ENCODE measurements around the gene CACNG7.

The CACNG7 gene

DNA sequence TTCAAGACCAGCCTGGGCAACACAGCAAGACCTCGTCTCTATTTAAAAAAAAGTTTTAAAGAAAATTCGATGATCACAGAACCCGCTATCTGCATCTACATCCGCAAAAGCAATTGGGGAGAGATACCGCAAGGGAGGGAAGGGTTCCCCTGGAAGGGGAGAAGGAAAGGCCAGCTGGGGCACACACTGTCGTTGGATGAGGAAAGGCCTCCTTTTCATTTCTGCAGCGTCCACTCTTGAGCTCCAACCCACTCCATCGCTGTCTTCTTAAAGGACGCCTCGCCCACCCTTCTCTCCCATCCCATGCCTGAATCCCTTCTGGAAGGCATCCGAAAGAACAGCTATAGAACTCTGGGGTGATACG lies 30.3 kb upstream of the CACNG7 start:
- Histone ChIP-seq H3K36me3 (ENCODE audit: control insufficient read depth, insufficient read depth, low read length) (peaks cover 9% of the 10 kb centered on the region), H3K4me3 (ENCODE audit: insufficient read depth, low read depth, low read length, poor library complexity, severe bottlenecking) (peak overlapping the region; percentile 44), H3K27ac (ENCODE audit: insufficient read depth, low read length, poor library complexity, severe bottlenecking) (no peak overlapping the region), H3K4me1 (ENCODE audit: control insufficient read depth, insufficient read depth, low read length, poor library complexity, severe bottlenecking) (peaks cover 63% of the 10 kb centered on the region), H3K9me3 (ENCODE audit: control insufficient read depth, low read length) (no peaks in the 10 kb centered on the region), H3K27me3 (replicated peaks; ENCODE audit: control insufficient read depth, insufficient read depth, low read length, poor library complexity, severe bottlenecking) (peaks cover 38% of the 10 kb centered on the region)
- no peak for DNase-seq

DNA sequence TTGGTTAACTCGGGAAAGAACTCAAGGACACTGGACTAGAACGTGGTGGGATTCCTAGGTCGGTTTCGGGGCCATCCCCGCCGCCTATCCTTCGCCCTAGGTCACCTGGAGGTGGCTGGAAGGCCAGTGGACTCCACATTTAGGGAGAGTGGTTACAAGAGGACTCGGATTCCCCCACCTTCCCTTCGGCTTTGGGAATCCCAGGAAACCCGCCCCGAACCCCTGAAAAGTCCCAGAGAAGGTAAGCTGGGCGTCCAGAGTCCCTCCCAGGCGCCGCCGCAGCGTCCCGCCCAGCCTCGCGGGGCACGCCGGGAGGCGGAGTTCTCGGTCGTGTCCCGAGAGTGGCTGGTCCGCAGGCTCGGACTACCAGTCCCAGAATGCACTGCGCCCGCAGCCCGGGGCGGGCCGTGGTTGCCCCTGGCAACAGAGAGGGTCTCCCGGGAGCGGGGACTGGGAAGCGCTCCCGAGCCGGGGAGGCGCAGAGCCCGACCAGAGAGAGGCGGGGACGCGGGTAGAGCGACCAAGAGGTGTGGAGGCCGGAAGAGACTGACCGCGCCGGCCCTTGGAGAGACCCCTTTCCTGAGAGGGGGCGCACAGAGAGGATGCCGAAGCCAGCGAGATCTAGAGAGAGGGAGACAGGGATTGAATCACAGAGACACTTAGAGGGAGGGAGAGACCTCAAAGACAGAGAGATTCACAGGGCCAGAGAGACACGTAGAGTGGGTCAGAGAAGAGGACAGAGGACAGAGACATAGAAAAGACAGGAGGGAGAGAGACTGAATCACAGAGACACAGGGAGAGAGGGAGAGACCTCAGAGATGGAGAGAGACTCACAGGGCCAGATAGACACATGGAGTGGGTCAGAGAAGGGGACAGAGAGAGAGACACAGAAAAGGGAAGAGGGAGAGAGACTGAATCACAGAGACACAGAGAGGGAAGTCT lies 29.7 kb upstream of the CACNG7 start:
- Histone ChIP-seq H3K9me3 (ENCODE audit: control insufficient read depth, low read length) (no peaks in the 10 kb centered on the region), H3K27ac (ENCODE audit: insufficient read depth, low read length, poor library complexity, severe bottlenecking) (no peak overlapping the region), H3K4me3 (ENCODE audit: insufficient read depth, low read depth, low read length, poor library complexity, severe bottlenecking) (peak overlapping the region; percentile 44), H3K4me1 (ENCODE audit: control insufficient read depth, insufficient read depth, low read length, poor library complexity, severe bottlenecking) (peaks cover 57% of the 10 kb centered on the region), H3K27me3 (replicated peaks; ENCODE audit: control insufficient read depth, insufficient read depth, low read length, poor library complexity, severe bottlenecking) (peaks cover 43% of the 10 kb centered on the region), H3K36me3 (ENCODE audit: control insufficient read depth, insufficient read depth, low read length) (peaks cover 2% of the 10 kb centered on the region)
- DNase-seq: peak; percentile 50 to 63 (median 51)

DNA sequence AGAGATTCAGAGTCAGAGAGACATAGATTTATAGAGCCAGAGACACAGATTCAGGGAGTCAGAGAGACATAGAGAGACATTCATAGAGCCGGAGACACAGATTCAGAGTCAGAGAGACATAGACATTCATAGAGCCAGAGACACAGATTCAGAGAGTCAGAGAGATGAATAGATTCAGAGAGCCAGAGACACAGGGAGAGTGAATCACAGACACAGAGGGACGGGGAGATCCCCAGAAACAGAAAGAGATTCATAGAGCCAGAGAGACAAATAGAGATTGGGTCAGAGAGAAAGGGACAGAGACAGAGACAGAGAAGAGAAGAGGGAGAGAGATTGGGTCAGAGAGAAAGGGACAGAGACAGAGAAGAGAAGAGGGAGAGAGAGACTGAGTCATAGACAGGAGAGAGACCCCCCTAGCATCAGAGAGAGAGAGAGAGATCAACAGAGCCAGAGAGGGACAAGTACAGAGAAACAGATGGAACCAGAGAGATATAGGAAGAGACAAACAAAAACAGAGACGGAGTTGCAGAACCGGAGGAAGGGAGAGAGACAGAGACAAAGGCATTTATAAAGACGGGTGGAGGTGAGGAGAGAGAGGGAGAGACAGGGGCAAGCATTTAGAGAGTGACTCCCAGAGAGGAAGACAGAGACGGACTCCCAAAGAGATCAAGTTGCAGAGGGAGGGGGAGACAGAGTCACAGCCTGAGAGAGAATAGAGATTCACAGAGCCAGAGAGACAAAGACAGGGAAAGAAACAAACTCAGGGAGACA lies 28.2 kb upstream of the CACNG7 start:
- Histone ChIP-seq H3K9me3 (ENCODE audit: control insufficient read depth, low read length) (no peaks in the 10 kb centered on the region), H3K27ac (ENCODE audit: insufficient read depth, low read length, poor library complexity, severe bottlenecking) (no peak overlapping the region), H3K4me3 (ENCODE audit: insufficient read depth, low read depth, low read length, poor library complexity, severe bottlenecking) (no peak overlapping the region), H3K27me3 (replicated peaks; ENCODE audit: control insufficient read depth, insufficient read depth, low read length, poor library complexity, severe bottlenecking) (peaks cover 43% of the 10 kb centered on the region), H3K36me3 (ENCODE audit: control insufficient read depth, insufficient read depth, low read length) (no peaks in the 10 kb centered on the region), H3K4me1 (ENCODE audit: control insufficient read depth, insufficient read depth, low read length, poor library complexity, severe bottlenecking) (peaks cover 42% of the 10 kb centered on the region)
- no peak for DNase-seq

DNA sequence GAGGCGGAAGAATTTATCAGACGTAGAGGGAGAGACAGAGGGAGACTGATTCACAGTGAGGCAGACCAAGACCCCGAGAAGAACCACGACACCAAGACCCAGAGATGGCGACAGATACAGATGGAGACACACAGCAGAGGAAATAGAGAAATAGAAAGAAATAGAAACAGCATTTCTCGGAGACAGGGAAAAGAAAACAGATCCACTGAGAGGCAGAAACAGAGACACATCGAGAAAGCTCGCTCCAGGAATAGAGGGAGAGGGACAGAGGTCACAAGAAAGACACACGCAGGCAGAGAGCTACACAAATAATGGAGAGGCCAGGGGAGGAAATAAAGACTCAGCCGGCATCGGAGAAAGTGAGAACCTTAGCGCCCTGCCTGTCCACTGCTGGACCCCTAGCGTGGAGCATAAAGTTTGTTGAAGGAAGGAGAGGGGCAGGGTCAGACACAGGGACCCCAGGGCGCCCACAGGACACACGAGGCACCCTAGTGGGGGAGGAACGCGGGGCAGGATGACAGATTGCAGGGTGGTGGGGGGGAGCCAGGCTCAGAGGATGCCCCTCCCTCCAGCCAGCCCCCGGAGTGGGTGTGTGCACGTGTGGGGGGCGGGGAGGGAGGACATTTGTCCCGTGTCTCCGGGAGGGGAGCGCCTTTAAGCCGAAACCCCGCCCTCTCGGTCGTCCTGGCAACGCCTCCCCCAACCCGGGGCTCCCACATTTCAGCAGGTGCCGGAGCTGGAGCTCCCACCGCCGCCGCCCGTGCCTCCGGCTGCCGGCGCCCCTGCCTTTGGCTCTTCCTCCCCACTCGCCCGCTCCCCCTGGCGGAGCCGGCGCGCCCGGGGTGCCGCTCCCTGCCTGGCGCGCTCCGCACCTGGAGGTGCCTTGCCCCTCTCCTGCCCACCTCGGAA lies 27.3 kb upstream of the CACNG7 start, which contains the start of gene PRKCG:
Gene PRKCG (plus strand): TSS at position 716 of the 909 bp plus-strand sequence. CDS start 298 bp downstream, outside the sequence.
- Histone ChIP-seq H3K36me3 (ENCODE audit: control insufficient read depth, insufficient read depth, low read length) (no peaks in the 10 kb centered on the region), H3K4me3 (ENCODE audit: insufficient read depth, low read depth, low read length, poor library complexity, severe bottlenecking) (peak within 1 kb of the TSS; percentile 46), H3K27ac (ENCODE audit: insufficient read depth, low read length, poor library complexity, severe bottlenecking) (no peak within 1 kb of the TSS), H3K27me3 (replicated peaks; ENCODE audit: control insufficient read depth, insufficient read depth, low read length, poor library complexity, severe bottlenecking) (peaks cover 43% of the 10 kb centered on the region), H3K9me3 (ENCODE audit: control insufficient read depth, low read length) (no peaks in the 10 kb centered on the region), H3K4me1 (ENCODE audit: control insufficient read depth, insufficient read depth, low read length, poor library complexity, severe bottlenecking) (peaks cover 40% of the 10 kb centered on the region)
- peak; percentile 58 to 68 (median 61) for DNase-seq

DNA sequence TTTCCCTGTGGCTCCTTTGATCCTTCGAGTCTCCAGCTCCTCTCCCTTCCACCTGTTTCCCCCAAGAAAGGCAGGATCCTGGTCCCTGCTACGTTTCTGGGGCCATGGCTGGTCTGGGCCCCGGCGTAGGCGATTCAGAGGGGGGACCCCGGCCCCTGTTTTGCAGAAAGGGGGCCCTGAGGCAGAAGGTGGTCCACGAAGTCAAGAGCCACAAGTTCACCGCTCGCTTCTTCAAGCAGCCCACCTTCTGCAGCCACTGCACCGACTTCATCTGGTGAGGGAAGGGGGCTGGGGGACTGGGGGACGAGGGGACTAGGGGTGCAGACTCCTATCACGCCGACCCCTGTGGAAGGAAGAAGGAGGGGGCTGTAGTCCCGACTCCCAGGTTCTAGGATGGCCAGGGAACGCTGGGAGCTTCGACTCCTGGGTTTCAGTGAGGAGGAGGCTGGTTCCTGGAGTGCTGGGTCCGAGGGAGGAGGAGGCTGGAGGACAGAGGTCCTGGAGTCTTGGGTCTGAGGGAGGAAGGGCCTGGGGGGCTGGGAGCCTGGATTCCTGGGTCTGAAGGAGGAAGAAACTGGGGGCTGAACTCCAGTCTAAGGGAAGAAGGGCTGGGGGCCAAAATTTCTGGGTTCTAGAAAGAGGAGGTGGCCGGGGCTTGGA lies 26.6 kb upstream of the CACNG7 start:
- H3K27ac ChIP-seq (ENCODE audit: insufficient read depth, low read length, poor library complexity, severe bottlenecking): no peak overlapping the region
- peaks cover 43% of the 10 kb centered on the region for H3K27me3 ChIP-seq (replicated peaks; ENCODE audit: control insufficient read depth, insufficient read depth, low read length, poor library complexity, severe bottlenecking)
- DNase-seq: no peak
- H3K9me3 ChIP-seq (ENCODE audit: control insufficient read depth, low read length): no peaks in the 10 kb centered on the region
- H3K36me3 ChIP-seq (ENCODE audit: control insufficient read depth, insufficient read depth, low read length): no peaks in the 10 kb centered on the region
- peaks cover 33% of the 10 kb centered on the region for H3K4me1 ChIP-seq (ENCODE audit: control insufficient read depth, insufficient read depth, low read length, poor library complexity, severe bottlenecking)
- peak overlapping the region; percentile 46 for H3K4me3 ChIP-seq (ENCODE audit: insufficient read depth, low read depth, low read length, poor library complexity, severe bottlenecking)

GRCh38 chr19:53883231-53883661 lies 25.8 kb upstream of the CACNG7 start:
- H3K9me3 ChIP-seq (ENCODE audit: control insufficient read depth, low read length): no peaks in the 10 kb centered on the region
- no peak overlapping the region for H3K27ac ChIP-seq (ENCODE audit: insufficient read depth, low read length, poor library complexity, severe bottlenecking)
- peaks cover 33% of the 10 kb centered on the region for H3K4me1 ChIP-seq (ENCODE audit: control insufficient read depth, insufficient read depth, low read length, poor library complexity, severe bottlenecking)
- H3K27me3 ChIP-seq (replicated peaks; ENCODE audit: control insufficient read depth, insufficient read depth, low read length, poor library complexity, severe bottlenecking): peaks cover 43% of the 10 kb centered on the region
- DNase-seq: no peak
- no peaks in the 10 kb centered on the region for H3K36me3 ChIP-seq (ENCODE audit: control insufficient read depth, insufficient read depth, low read length)
- H3K4me3 ChIP-seq (ENCODE audit: insufficient read depth, low read depth, low read length, poor library complexity, severe bottlenecking): no peak overlapping the region

GRCh38 chr19:53883741-53884140 lies 25.3 kb upstream of the CACNG7 start:
- DNase-seq: no peak
- H3K4me1 ChIP-seq (ENCODE audit: control insufficient read depth, insufficient read depth, low read length, poor library complexity, severe bottlenecking): peaks cover 32% of the 10 kb centered on the region
- H3K4me3 ChIP-seq (ENCODE audit: insufficient read depth, low read depth, low read length, poor library complexity, severe bottlenecking): no peak overlapping the region
- H3K27ac ChIP-seq (ENCODE audit: insufficient read depth, low read length, poor library complexity, severe bottlenecking): no peak overlapping the region
- H3K9me3 ChIP-seq (ENCODE audit: control insufficient read depth, low read length): no peaks in the 10 kb centered on the region
- no peaks in the 10 kb centered on the region for H3K36me3 ChIP-seq (ENCODE audit: control insufficient read depth, insufficient read depth, low read length)
- H3K27me3 ChIP-seq (replicated peaks; ENCODE audit: control insufficient read depth, insufficient read depth, low read length, poor library complexity, severe bottlenecking): peaks cover 43% of the 10 kb centered on the region

GRCh38 chr19:53884256-53884655 lies 24.8 kb upstream of the CACNG7 start:
- Histone ChIP-seq H3K36me3 (ENCODE audit: control insufficient read depth, insufficient read depth, low read length) (no peaks in the 10 kb centered on the region), H3K4me1 (ENCODE audit: control insufficient read depth, insufficient read depth, low read length, poor library complexity, severe bottlenecking) (peaks cover 26% of the 10 kb centered on the region), H3K27ac (ENCODE audit: insufficient read depth, low read length, poor library complexity, severe bottlenecking) (no peak overlapping the region), H3K27me3 (replicated peaks; ENCODE audit: control insufficient read depth, insufficient read depth, low read length, poor library complexity, severe bottlenecking) (peaks cover 41% of the 10 kb centered on the region), H3K4me3 (ENCODE audit: insufficient read depth, low read depth, low read length, poor library complexity, severe bottlenecking) (no peak overlapping the region), H3K9me3 (ENCODE audit: control insufficient read depth, low read length) (no peaks in the 10 kb centered on the region)
- no peak for DNase-seq

DNA sequence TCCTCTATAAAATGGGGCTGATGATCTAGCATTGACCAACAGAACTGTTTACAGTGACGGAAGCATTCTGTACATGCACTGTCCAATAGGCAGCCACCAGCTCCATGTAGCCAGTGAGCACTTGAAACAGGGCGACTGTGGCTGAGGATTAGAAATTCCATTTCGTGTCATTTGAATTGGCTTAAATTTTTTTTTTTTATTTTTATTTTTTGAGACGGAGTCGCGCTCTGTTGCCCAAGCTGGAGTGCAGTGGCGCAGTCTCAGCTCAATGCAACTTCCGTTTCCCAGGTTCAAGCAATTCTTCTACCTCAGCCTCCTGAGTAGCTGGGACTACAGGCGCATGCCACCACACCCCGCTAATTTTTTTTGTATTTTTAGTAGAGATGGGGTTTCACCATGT lies 24.0 kb upstream of the CACNG7 start:
- Histone ChIP-seq H3K36me3 (ENCODE audit: control insufficient read depth, insufficient read depth, low read length) (no peaks in the 10 kb centered on the region), H3K27ac (ENCODE audit: insufficient read depth, low read length, poor library complexity, severe bottlenecking) (no peak overlapping the region), H3K4me1 (ENCODE audit: control insufficient read depth, insufficient read depth, low read length, poor library complexity, severe bottlenecking) (peaks cover 19% of the 10 kb centered on the region), H3K9me3 (ENCODE audit: control insufficient read depth, low read length) (no peaks in the 10 kb centered on the region), H3K27me3 (replicated peaks; ENCODE audit: control insufficient read depth, insufficient read depth, low read length, poor library complexity, severe bottlenecking) (peaks cover 33% of the 10 kb centered on the region), H3K4me3 (ENCODE audit: insufficient read depth, low read depth, low read length, poor library complexity, severe bottlenecking) (no peak overlapping the region)
- no peak for DNase-seq

Data from effector memory CD4-positive, alpha-beta T cell (primary cell).